ENCODE data around the gene DHRSX. TPM values are rescaled to one million over a fixed set of nuclear protein-coding genes. Genes with fewer than 3 reads are reported as not detected.

The DHRSX gene
- total and polyA plus RNA-seq, 9 of the 15 experiments (the other 6 are each of a cell fraction or from before 2014, with no cell fraction given) = 0.59 to 11.0 (median 6.2) TPM

- no peak for TF ChIP-seq E2F1 (CRISPR knock-in tag; IDR thresholded peaks at IDR 0.05)
- no peak for TF ChIP-seq DPF2 (IDR thresholded peaks at IDR 0.05)
- TF ChIP-seq ZNF217 (CRISPR knock-in tag; IDR thresholded peaks at IDR 0.05) = no peak
- no peak for TF ChIP-seq PREB (CRISPR knock-in tag; IDR thresholded peaks at IDR 0.05)
- no peak for TF ChIP-seq HDAC1 (IDR thresholded peaks at IDR 0.05)
- TF ChIP-seq FOXA1 (IDR thresholded peaks at IDR 0.05; ENCODE audit: borderline replicate concordance) = no peak
- TF ChIP-seq ZBTB26 (CRISPR knock-in tag; IDR thresholded peaks at IDR 0.05) = no peak
- TF ChIP-seq ZNF518B (CRISPR knock-in tag; IDR thresholded peaks at IDR 0.05) = no peak
- TF ChIP-seq ZC3H4 (CRISPR knock-in tag; IDR thresholded peaks at IDR 0.05; ENCODE audit: borderline replicate concordance) = no peak
- TF ChIP-seq ATF3 (IDR thresholded peaks at IDR 0.05) = no peak
- TF ChIP-seq ATF3 (CRISPR knock-in tag; conservative IDR thresholded peaks at IDR 0.05) = no peak
- no peak for TF ChIP-seq MITF (IDR thresholded peaks at IDR 0.05)
- no peak for TF ChIP-seq ETV6 (IDR thresholded peaks at IDR 0.05; ENCODE audit: borderline replicate concordance in 1 of 2, low read depth in 2 of 2, low read length in 1 of 2)
- TF ChIP-seq ETV6 (CRISPR knock-in tag; IDR thresholded peaks at IDR 0.05; ENCODE audit: borderline replicate concordance) = no peak
These were observed 317.5 kb downstream of the DHRSX start (continued) for GRCh38 chrX:2183193-2183725.
